DOHH2 (cell line): ENCODE measurements around the gene TTBK2.

ENCODE experiments used
- EZH2phosphoT487 ChIP-seq: fragments of 200-600 bp; sonication (generic); IDR thresholded peaks from 2 replicates; pipeline ENCODE4 v1.6.1; 2017; ENCODE audit warnings: borderline replicate concordance, mild to moderate bottlenecking, antibody characterized with exemption, low read length, moderate library complexity, mixed read lengths
- TF ChIP-seq, protein P1 (sequence below): fragments of 200-600 bp; sonication (generic); IDR thresholded peaks from one replicate; pipeline ENCODE4 v1.5.1; 2014; ENCODE audit warnings: antibody characterized with exemption, mild to moderate bottlenecking, low read depth, low read length; ENCODE audit not compliant: poor library complexity, severe bottlenecking

DNA sequence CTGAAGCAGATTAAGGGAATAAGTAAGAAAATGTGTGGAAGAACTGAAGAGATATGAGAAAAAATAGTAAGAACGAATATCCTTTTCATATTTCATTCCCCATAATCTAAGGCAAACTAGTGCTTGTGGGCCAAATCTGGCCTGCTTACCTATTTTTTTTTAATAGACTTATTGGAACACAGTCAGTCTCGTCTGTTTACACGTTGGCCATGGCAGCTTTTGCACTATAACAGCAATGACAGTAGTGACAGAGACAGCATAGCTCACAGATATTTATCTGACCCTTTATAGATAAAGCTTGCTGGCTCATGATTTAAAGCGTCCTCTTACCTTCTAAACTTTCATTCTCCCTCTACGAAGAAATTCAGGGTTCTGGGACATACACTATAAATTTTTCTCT lies 133.6 kb downstream of the TTBK2 start:
- TF ChIP-seq, protein P1, sequence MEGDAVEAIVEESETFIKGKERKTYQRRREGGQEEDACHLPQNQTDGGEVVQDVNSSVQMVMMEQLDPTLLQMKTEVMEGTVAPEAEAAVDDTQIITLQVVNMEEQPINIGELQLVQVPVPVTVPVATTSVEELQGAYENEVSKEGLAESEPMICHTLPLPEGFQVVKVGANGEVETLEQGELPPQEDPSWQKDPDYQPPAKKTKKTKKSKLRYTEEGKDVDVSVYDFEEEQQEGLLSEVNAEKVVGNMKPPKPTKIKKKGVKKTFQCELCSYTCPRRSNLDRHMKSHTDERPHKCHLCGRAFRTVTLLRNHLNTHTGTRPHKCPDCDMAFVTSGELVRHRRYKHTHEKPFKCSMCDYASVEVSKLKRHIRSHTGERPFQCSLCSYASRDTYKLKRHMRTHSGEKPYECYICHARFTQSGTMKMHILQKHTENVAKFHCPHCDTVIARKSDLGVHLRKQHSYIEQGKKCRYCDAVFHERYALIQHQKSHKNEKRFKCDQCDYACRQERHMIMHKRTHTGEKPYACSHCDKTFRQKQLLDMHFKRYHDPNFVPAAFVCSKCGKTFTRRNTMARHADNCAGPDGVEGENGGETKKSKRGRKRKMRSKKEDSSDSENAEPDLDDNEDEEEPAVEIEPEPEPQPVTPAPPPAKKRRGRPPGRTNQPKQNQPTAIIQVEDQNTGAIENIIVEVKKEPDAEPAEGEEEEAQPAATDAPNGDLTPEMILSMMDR: no peak
- no peak for TF ChIP-seq EZH2phosphoT487
